GM18870 (cell line): ENCODE data around the gene DGCR2.
"Not testable (repeated sequence)": the region's sequence is repeated elsewhere in the genome, so short reads cannot be mapped to it uniquely, and the experiment has no call there.

Source experiments
- ATAC-seq: cut with Tn5 transposase; IDR thresholded peaks from one replicate; pipeline ENCODE4 v1.9.1; 2021; ENCODE audit warnings: moderate library complexity; ENCODE audit not compliant: unreplicated experiment

DGCR2 gene

DNA sequence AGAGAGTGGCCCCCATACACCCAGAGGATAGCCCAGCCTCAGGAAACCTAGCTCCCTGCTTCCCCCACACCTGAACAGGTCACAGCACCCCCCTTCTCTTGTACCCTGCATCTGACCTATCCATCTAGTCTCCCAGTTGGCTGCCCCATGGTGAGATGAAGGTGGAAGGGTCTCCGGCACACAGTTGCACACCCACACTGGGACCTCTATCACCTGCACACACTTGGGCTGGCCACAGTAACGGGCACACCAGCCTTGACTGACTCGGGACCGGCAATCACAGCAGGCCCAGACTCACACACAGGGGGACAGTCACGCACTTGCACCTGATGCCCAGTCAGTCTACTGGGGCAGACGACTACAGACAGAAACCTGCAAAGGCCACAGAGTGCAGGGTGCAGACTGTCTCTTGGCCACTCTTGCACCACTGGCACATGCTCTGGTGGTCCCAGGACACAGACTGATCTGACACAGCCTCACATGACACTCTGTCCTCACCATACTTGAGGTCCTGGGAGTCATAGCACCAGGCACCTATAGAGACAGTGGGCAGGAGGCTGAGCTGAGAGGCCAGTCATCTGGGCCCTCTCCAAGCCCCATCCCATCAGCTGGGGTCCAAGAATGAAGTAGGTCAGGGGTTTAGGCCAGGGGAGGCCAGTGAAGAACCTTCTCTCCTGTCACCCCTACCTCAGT is 88.0 kb downstream of the DGCR2 start:
- ATAC-seq = not testable (repeated sequence)

DNA sequence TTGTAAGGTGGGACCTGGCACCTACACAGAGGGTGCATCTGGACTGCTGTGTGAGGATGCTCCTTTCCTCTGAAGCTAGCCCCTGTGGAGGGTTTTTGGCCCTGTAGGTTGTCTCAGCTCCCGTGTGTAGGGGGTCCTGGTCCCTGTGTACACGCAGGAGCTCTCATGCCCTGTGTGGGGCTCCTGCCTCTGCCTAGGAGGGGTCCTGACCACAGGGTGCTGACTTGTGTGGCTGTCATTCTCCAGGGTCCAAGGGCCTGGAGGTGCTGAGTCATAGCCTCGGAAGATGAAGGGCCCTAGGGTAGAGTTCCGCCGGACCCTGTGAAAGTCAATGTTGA is 88.7 kb downstream of the DGCR2 start:
- not testable (repeated sequence) for ATAC-seq

DNA sequence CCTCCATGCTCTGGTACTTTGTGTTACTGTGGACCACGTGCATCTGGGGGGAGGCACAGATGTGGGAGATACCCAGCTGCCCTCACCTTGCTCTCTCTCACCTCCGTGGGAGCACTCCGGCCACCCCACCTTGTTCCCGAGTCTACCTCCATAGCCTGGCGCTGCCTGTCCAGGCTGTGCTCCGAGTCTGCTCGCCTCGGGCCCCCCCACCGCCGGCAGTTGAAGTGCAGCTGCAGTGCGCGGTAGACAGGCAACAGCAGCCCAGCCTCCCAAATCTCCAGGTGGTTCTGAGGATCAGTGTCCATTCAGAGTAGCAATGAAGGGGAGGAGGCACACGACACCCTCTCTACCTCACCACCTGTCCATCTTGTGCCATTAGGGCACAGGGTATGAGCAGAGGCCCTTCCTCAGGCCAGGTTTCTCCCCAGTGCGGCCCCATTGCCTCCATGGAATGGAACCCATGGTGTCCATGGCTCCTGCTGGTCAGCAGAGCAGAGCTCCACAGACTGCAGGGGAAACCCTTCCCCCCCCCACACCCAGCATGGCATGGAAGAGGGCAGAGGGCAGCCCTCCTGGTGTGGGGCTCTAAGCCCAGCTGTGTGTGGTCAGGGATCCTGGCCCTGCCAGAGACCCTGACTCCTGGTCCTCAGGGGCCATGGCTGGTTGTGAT is 89.2 kb downstream of the DGCR2 start:
- ATAC-seq = not testable (repeated sequence)

DNA sequence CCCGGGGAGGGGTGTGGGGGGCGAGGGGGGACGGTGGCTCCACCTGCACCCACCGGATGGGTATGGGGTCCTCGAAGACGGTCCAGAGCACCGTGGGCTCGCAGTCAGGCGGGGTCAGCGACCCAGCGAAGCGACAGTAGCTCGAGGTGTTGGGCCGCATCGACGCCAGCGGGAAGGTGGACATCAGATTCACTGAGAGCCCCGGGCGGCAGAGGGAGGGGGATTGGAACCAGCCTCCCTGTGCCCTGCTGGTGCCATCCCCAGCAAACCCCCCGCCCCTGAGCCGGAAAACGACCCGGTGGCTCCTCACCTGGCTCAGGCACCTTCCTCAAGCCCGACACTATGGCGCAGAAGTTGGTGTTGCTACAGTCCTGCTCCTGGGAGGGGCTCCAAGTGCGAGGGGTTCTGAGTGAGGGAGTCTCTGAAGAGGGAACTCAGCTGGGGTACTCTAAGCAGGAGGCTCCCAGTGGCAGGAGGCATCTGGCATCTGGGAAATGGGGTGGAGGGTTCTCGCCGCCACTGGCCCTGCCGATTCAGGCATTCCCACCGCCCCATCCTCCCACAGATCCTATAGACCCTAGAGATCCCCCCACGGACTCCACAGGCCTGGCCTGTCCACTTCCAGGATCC is 89.9 kb downstream of the DGCR2 start:
- ATAC-seq = not testable (repeated sequence)

DNA sequence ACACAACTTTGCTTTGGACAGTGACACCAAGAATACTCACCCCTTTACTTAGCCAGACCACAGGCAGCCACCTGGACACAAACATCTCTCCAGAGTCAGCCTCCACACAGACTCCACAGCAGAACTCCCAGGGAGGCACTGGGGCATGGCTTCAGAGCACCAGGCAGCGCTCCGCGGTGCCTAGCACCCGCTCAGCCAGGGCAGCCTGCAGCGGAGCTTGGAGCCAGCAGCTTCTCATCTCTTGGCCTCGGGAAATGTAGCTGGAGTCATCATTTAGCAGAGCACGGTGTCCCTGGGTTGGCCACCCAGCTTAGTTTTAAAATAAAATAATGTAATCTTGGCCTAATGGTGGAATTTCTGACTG is 91.3 kb downstream of the DGCR2 start:
- ATAC-seq = not testable (repeated sequence)

DNA sequence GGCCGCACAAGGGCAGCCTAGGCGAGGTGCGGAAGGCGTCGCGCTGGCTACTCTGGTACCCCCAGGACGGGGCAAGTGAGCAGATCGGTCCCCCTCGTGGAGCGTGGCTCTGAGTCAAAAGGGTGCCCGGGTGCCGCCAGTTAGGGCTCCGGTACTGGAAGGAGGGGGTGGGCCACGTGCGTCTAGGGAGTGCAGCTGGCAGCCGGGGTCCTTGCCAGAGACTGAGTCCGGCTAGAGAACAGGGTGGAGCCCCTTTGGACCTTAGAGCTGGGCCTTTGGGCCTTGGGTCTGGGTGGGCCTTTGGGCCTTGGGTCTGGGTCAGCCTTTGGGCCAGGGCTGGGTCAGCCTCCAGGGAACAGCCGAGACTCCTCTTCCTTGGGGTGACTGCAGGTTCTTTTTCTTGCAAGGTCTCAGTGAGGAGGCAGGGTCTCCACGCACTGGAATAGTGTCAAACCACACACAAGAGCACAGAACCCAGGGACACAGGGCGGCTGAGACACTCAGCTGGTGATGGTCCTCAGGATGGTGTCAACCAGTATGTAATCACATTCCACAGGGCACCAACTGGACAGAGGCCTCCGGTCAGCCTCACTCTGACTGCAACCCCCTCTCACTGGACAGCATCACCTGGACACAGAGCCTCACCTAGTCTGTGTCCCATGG is 91.9 kb downstream of the DGCR2 start:
- ATAC-seq = not testable (repeated sequence)

DNA sequence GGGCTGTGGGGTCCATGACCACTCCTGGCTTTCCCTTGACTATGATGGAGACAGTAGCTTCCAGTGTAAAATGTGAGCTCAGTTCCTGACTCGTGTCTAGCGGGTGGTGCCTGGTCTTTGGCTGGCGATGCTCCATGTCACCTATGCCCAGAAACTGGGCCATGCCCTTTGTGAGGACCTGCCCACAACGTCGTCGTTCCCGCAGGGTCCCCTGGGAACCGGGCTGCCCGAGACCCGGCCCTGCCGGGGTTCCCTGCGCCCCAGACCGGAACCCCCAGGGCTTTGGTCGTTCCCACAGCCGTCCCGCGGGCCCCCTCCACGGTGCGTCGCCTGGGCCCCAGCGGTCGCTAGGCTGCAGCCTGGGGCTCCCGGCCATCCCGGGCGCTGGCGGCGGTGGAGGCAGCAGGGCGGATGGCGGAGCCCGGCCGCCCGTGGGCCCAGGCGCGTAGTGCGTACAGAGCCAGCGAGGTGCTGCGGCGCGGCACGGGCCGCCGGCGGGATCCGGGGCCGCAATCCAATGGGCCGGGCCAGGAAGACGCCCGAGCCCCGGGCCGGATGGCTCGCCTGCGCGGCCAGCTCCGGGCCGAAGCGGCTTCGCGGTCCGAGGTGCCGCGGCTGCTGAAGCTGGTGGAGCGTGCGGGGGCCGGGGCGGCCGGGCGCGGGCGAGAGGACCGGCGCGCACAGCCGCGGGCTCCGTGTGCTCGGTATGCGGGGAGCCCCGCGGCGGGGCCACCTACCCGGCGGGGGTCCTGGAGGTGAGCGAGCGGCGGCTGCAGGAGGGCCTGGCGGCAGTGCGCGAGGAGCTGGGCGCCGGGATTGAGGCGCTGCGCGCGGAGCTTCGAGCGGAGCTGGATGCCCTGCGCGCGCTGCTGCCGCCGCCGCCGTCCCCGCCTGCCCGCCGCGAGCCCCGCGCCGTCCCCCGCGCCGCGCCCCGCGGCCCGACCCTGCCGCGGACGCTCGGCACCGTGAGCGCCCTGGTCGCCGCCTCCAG is 92.8 kb downstream of the DGCR2 start:
- not testable (repeated sequence) for ATAC-seq

DNA sequence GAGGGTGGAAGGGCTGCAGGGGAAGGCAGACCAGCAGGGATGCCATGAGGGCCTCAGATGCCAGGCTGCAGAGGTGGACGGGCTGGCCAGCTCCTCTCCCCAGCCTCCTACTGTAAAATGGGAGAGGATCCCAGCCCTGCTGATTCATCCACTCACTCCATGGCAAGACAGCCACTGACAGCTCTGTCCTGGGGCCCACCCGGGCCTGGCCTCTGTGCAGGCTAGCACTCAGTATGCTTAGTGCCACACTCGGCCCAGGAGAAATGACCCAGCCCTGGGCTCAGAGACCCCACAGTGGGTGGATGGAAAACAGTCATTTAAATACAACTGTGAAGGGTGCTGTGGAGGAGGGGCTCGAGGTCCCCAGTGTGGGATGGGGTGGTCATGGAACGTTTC is 94.2 kb downstream of the DGCR2 start:
- ATAC-seq = not testable (repeated sequence)

DNA sequence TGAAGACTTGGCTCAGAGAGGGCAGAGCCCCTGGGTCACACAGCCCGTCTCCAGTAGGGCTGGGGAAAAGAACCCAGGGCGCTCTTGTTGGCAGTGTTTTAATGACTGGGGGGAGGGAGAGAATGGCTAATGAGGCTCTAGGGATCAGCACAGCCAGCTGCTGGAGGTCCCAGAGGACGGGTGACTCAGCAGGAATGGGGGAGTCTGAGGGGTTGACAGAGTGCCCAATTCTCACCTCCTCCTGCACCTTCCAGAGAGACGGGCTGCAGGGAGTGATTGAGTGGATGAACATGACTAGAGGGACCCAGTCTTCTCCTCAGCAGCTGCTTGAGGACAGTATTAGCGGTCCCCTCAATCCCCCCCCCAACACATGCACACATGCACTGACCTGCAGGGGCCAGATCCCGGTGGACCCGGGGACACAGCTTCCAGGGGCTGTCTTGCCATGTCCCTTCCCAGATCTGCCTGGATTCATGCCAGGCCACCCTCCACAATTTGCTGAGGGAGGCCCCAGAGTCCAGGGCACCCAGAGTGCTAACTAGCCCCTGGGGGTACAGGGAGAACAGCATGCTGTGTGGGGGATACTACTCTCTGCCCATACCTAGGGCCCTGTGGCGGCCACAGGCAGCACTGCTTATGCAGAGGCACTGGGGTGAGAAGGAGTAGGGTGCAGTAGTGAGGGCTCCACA is 94.7 kb downstream of the DGCR2 start:
- not testable (repeated sequence) for ATAC-seq

DNA sequence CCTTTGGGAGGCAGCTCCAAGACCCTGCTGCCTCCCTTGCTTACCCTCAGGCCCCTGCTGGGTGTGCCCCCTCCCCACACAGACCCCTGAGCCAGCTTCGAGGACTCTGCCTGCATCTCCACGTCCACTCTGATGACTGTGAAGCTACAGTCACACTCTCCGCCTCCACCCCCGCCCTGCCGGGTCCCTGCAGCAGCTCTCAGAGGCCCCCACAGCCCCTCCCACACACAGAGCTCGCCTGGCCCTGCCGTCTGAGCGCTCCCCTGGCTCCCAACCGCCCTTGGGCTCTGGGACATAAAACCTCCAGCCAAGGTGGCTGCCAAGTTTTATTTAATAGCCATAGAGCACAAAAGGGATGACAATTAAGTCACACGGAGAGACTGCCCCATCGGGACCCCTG is 96.1 kb downstream of the DGCR2 start:
- not testable (repeated sequence) for ATAC-seq

DNA sequence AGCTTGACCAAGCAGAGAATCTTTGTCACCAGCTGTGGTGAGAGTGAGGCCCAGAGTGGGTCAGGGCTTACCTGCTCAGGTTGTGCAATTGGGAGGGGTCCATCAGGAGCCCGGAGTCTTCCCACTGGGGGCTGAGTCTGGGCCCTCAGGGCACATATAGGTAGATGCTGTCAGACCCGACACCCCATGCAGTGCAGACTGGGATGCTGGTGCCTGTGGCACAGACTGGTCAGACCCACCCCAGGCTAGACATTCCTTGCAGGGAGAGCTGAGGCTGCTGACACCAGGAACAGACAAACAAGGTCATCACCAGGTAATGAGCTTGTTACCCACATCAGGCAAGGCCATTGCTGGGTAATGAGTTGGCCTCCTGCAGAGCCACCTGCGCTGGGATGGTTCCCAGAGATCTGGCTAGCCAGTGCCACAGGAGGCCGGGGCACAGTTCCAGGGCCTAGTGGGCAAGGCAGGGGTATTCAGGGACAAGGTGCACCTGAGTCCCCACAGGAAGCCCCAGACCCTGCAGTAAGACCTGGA is 97.2 kb downstream of the DGCR2 start:
- ATAC-seq = not testable (repeated sequence)

DNA sequence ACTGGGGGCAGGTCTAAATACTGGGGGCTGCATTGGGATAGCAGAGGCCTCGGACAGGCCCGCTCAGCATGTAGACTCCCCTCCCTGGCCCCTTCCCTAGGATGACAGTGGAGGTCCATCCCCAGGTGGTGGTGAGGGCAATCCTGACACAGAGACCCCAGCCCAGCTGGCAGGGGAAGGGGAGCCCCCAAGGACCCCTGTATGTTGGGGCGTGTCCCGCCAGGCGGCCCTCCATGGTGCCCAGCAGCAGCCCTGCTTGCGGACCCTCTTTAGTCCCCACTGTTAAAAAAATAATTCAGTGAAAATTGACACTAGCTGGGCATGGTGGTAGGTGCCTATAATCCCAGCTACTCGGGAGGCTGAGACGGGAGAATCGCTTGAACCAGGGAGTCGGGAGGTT is 98.3 kb downstream of the DGCR2 start:
- not testable (repeated sequence) for ATAC-seq

DNA sequence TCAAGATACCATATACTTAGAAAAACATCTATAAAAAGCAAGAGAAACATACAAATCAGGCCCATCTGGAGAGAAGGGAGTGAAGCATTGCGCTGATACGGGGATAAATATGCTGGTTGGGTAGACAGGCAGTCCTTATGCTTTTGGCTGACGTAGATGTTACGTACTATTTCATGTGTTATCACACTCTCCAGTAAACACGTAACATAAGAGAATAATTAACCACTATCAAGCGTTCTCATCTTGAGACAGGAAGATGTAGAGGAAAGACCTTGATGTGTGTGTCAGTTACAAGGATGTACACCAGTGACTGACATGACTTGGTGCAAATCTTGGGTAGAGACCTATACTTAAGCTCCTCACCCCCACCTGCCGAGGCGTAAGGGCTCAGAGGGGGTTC is 99.5 kb downstream of the DGCR2 start:
- no peak for ATAC-seq

DNA sequence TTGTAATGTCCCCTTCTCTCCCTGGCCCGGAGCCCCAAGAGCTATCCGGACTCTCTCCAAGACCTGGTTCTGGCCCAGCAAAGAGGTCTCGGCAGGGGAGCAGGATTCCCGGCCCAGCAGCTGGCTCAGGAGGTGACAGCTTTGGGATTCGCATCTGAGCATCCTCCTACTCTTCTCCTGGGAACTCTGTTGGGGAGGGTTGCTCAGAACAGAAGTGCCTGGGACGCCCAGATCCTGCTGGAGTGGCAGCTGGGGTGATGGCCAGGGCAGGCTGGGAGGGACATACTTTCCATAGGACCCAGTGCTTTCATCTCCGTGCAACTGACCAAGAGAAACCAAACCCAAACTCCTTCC is 102.6 kb downstream of the DGCR2 start:
- no peak for ATAC-seq

DNA sequence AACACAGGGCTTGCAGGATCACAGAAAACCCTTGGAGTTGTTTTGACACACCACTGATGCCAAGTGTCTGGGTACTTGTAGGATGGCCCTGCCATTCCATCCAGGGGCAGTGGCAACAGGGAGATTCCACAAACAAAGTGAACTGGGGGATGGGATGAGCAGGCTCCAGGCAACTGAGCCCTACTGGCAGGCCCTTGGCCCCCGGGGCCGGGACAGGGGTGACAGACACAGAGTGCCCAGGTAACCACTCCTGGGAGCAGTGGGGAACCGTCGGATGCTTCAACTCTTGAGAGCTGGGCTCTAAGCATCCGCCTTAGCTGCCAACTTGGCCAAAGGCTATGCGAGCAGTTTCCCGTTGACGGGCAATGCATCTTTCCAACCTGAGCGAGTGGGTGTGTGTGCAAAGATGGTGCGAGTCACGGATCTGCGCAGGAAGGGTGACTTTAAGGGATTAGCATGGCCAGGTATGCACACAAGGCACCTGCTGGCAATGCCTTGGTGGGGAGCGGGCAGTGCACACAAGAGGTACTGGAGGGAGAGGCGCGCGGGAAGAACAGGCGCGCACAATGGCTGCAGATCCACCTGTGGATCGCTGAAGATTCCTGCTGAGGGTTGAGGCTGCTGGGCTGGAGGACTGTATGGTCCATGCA is 103.1 kb downstream of the DGCR2 start:
- no peak for ATAC-seq

DNA sequence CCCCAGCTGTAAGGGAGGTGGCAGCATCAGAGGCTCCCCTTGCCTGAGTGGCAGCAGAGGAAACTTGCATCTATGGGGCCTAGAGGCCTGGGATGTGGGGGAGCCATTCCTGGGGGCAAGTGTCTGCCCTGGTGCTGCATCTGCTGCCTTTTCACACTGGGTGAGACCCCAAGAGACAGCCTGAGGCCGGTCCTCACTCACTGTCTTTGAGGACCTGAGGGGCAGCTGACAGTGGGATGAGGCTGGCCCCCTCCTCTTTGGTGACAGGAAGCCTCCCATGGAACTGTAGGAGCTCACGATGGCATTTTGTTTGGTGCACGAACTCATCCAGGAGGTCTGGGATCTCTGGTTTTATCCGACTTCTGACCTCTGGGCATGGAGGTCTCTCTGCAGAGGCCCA is 104.0 kb downstream of the DGCR2 start:
- ATAC-seq = no peak

DNA sequence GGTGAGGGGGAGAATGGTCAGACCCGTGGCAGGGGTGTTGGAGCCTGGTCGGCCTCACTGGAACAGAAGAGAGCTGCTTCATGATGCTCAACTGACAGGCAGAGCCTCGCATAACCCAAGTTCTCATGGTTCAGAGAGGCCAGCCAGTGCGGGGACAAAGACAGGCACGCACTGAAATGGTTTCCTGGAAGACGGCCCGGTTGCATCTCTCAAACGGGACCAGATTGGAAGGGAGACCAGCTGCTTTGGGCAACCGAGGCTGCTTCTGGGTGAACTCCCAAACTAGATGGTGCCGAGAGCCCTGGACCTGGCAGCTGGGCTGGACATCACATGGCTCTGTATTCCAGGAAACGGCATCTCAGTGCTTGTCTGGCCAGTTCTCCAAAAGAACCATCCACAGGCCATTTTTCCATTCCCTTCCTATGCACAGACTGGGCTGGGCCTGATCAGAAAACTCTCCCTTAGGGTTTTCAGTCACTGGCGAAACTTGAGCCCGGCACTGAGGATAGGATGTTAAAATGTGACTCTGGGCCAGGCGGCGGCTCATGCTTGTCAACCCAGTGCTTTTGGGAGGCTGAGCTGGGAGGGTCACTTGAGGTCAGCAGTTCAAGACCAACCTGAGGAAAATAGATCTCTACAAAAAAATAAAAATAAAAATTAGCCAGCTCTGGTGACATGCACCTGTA is 106.0 kb downstream of the DGCR2 start:
- ATAC-seq = no peak

DNA sequence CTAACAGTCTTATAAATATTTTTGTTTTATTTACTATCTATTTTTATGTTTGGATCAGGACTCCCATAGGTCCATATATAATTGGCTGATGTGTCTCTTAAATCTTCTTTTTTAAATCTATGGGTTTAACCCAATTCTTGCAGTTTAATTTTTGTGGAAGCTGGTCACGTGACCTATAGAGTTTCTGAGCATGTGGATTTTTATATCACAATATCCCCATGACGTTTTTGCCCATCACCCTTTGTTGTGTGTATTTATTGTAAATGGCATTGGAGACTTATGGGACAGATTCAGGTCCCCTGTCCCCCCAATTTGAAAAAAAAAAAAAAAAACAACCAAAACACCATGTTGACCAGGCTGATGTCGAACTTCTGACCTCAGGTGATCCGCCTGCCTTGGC is 107.3 kb downstream of the DGCR2 start:
- ATAC-seq = no peak
